Psoas muscle (tissue), 8 donors: Measurements from ENCODE around the gene ZBTB7B. TPM values are rescaled to one million over a fixed set of nuclear protein-coding genes. Genes with fewer than 3 reads are reported as not detected.

Experiments
- ATAC-seq, 4 donors: fragments of 200-7000 bp; cut with Tn5 transposase; one replicate each; pipeline ENCODE4 v1.9.1; 2020; ENCODE audit warnings: moderate library complexity in 3 of 4, mild to moderate bottlenecking in 2 of 4
- DNase-seq, 2 donors: peaks; one replicate each; pipeline ENCODE4 v3.0.0-alpha.2; 2020
- H3K27ac ChIP-seq: fragments of 200-600 bp; one replicate; pipeline ENCODE4 v1.8.0; 2022
- H3K27me3 ChIP-seq, 3 donors: fragments of 200-600 bp in 1 of 3; one replicate each; pipeline versions ENCODE4 v1.6.1 to v1.8.0; 2013 to 2022; ENCODE audit warnings: low read length in 2 of 3, mild to moderate bottlenecking in 2 of 3, moderate library complexity in 1 of 3; ENCODE audit not compliant: insufficient read depth in 3 of 3
- H3K36me3 ChIP-seq, 2 donors: fragments of 200-600 bp in 1 of 2; one replicate each; pipeline versions ENCODE4 v1.6.1 to v1.8.0; 2013 to 2022; ENCODE audit warnings: low read depth in 1 of 2, mild to moderate bottlenecking in 1 of 2, moderate library complexity in 1 of 2; ENCODE audit not compliant: insufficient read depth in 1 of 2
- H3K4me1 ChIP-seq: fragments of 200-600 bp; one replicate; pipeline ENCODE4 v1.8.0; 2022
- H3K4me3 ChIP-seq: fragments of 200-600 bp; one replicate; pipeline ENCODE4 v1.8.0; 2022; ENCODE audit warnings: mild to moderate bottlenecking
- H3K9me3 ChIP-seq: fragments of 200-600 bp; one replicate; pipeline ENCODE4 v1.8.0; 2022
- CTCF ChIP-seq: fragments of 200-600 bp; IDR thresholded peaks from one replicate; pipeline ENCODE4 v1.8.0; 2022; ENCODE audit warnings: antibody characterized with exemption
- WGBS, 3 donors: extraction: QIAGEN DNeasy Blood & Tissue Kit; methylation state at CpG; one replicate each; pipeline versions ENCODE4 v1.1.6 to v1.1.7; 2013; 5-methylcytosine and 5-hydroxymethylcytosine counted together
- intact Hi-C, 2 donors: fragments of 100-400 bp; cut with DNase I; formaldehyde crosslinking; loops; one replicate each; pipeline versions ENCODE4 v1.11.0 to v1.14.2; 2022
- polyA plus RNA-seq, 3 donors: library from polyadenylated mRNA; stranded (reverse); fragments of 200-250 nt; gene quantifications; one replicate each; pipeline ENCODE4 v1.2.3, GENCODE V29; 2013
- total RNA-seq, 4 donors: library from RNA; stranded (reverse); fragmentation: NEBNext Ultra II Directional in 2 of 4; extraction: Animal tissue kit (Norgen Biotek cat#: 25700) in 2 of 4; gene quantifications; one replicate each; pipeline versions ENCODE4 v1.2.1 to v1.2.4, GENCODE V29; 2021 to 2023
- donor health status: healthy with polysubstance abuse.
- donor health status: DM: no; HTN: no; CAD: no; lungs with moderate emphysema.
- donor health status: Bipolar disorder and iron deficiency.
- donor health status: healthy.
- donor health status: DM: yes; HTN: yes; CAD: no.
- donor health status: DM: no; HTN: no; CAD: no.
- donor health status: DM: no; HTN: no; CAD: no.
- donor health status: DM: yes; HTN: yes; CAD: no.

The ZBTB7B gene
- total and polyA plus RNA-seq, 7 donors = 20.2 to 97.9 (median 55.5) TPM

GRCh38 chr1:154969860-154970452 lies 32.6 kb upstream of the ZBTB7B start:
- ATAC-seq (no peak), DNase-seq (peak in 1 of 2 donors; percentile 46)
- intact Hi-C loops = loop anchor here (5.0 kb wide), 2 partner anchors 42 to 112 kb away; no protein-coding TSS in a partner anchor
- no peak for TF ChIP-seq CTCF
- 27 to 34% (median 32%) methylated on average over 16 to 22 of the region's 22 CpGs for WGBS, 3 donors
- Histone ChIP-seq H3K27me3 (no peaks in the 10 kb centered on the region), H3K4me3 (peak overlapping the region; percentile 84), H3K4me1 (peaks cover 50% of the 10 kb centered on the region), H3K27ac (peak overlapping the region; percentile 99), H3K36me3 (peaks cover 0 to 43% of the 10 kb centered on the region in 2 donors), H3K9me3 (no peaks in the 10 kb centered on the region)

- H3K4me3 ChIP-seq = peak within 1 kb of the TSS; percentile 84
- peaks cover 0 to 35% of the 10 kb centered on the region in 2 donors for H3K36me3 ChIP-seq
- 2 to 17% (median 8%) methylated on average over 13 to 15 of the region's 15 CpGs for WGBS, 3 donors
- peaks cover 54% of the 10 kb centered on the region for H3K4me1 ChIP-seq
- H3K27me3 ChIP-seq = no peaks in the 10 kb centered on the region
- H3K27ac ChIP-seq = peak within 1 kb of the TSS; percentile 99
- DNase-seq = peak; percentile 96 to 97
- no peak for TF ChIP-seq CTCF
- intact Hi-C loops = loop anchor here (5.0 kb wide), 2 partner anchors 42 to 112 kb away; no protein-coding TSS in a partner anchor
- no peaks in the 10 kb centered on the region for H3K9me3 ChIP-seq
- peak; percentile 63 to 69 (median 66) for ATAC-seq
Observed at GRCh38 chr1:154970631-154971340, 31.8 kb upstream of the ZBTB7B start, which contains the start of gene SHC1. Gene SHC1, minus strand, starts transcription at chr1:154970747. Its CDS starts 221 bp downstream, at chr1:154970526.

- H3K4me3 ChIP-seq = peak overlapping the region; percentile 84
- no peak for TF ChIP-seq CTCF
- intact Hi-C loops = loop anchor here (5.0 kb wide), 2 partner anchors 41 to 111 kb away; no protein-coding TSS in a partner anchor
Observed at GRCh38 chr1:154971341-154971998, 31.1 kb upstream of the ZBTB7B start.

GRCh38 chr1:154972213-154972516 lies 30.4 kb upstream of the ZBTB7B start:
- TF ChIP-seq CTCF = no peak
- no peaks in the 10 kb centered on the region for H3K9me3 ChIP-seq
- peaks cover 0 to 21% of the 10 kb centered on the region in 2 donors for H3K36me3 ChIP-seq
- H3K27me3 ChIP-seq = no peaks in the 10 kb centered on the region
- DNase-seq = no peak
- 49 to 60% (median 58%) methylated on average over 3 of the region's 3 CpGs for WGBS, 3 donors
- H3K4me1 ChIP-seq = peaks cover 54% of the 10 kb centered on the region
- intact Hi-C loops = loop anchor here (5.0 kb wide), 2 partner anchors 40 to 110 kb away; no protein-coding TSS in a partner anchor
- H3K27ac ChIP-seq = peak overlapping the region; percentile 99
- peak overlapping the region; percentile 84 for H3K4me3 ChIP-seq
- no peak for ATAC-seq

More at GRCh38 chr1:154971341-154971998, 31.1 kb upstream of the ZBTB7B start:
- Histone ChIP-seq H3K36me3 (peaks cover 0 to 28% of the 10 kb centered on the region in 2 donors), H3K4me1 (peaks cover 60% of the 10 kb centered on the region), H3K9me3 (no peaks in the 10 kb centered on the region), H3K27ac (peak overlapping the region; percentile 99), H3K27me3 (no peaks in the 10 kb centered on the region)
- WGBS, 3 donors = 30 to 34% (median 31%) methylated on average over 10 of the region's 10 CpGs
- peak in 2 of 4 donors; percentile 10 to 21 for ATAC-seq
- DNase-seq = peak in 1 of 2 donors; percentile 74
